ENCODE data around the gene C5orf46. TPM values are rescaled to one million over a fixed set of nuclear protein-coding genes. Genes with fewer than 3 reads are reported as not detected.

The C5orf46 gene
- total RNA-seq, 3 donors from 2014 or later (not counting 1 experiment from before 2014, with no cell fraction given) = not detected

- Mint-ChIP-seq H3K27ac (no peak overlapping the region), H3K9me3 (no peaks in the 10 kb centered on the region), H3K4me1 (no peaks in the 10 kb centered on the region), H3K36me3 (no peaks in the 10 kb centered on the region), H3K27me3 (ENCODE audit: low read depth in 2 of 2) (peaks cover 13 to 34% of the 10 kb centered on the region in 2 donors), H3K4me3 (no peak overlapping the region)
- H3K27me3 ChIP-seq (ENCODE audit: control insufficient read depth, insufficient read depth, low read length) = no peaks in the 10 kb centered on the region
- H3K9me3 ChIP-seq (ENCODE audit: control insufficient read depth, insufficient read depth, low read length) = no peaks in the 10 kb centered on the region
- DNase-seq (no peak), ATAC-seq (no peak)
- H3K4me1 ChIP-seq (ENCODE audit: control insufficient read depth, insufficient read depth, low read length) = no peaks in the 10 kb centered on the region
- TF ChIP-seq CTCF (IDR thresholded peaks at IDR 0.05) = no peak
- no peak overlapping the region for H3K4me3 ChIP-seq (ENCODE audit: low read length)
- no peaks in the 10 kb centered on the region for H3K36me3 ChIP-seq (ENCODE audit: control insufficient read depth, insufficient read depth, low read length)
- intact Hi-C loops (cut with micrococcal nuclease) = no loop called here
- H3K27ac ChIP-seq (ENCODE audit: low read length) = no peak overlapping the region
- 88% methylated on average over 3 of the region's 3 CpGs for WGBS (ENCODE audit: insufficient coverage)
Measured at GRCh38 chr5:147851578-147851977, 54.8 kb downstream of the C5orf46 start.

GRCh38 chr5:147849226-147849625 lies 57.1 kb downstream of the C5orf46 start:
- Mint-ChIP-seq H3K27me3 (ENCODE audit: low read depth in 2 of 2) (peaks cover 15 to 40% of the 10 kb centered on the region in 2 donors), H3K4me3 (no peak overlapping the region), H3K36me3 (no peaks in the 10 kb centered on the region), H3K4me1 (no peaks in the 10 kb centered on the region), H3K27ac (no peak overlapping the region), H3K9me3 (no peaks in the 10 kb centered on the region)
- Histone ChIP-seq H3K4me1 (ENCODE audit: control insufficient read depth, insufficient read depth, low read length) (no peaks in the 10 kb centered on the region), H3K9me3 (ENCODE audit: control insufficient read depth, insufficient read depth, low read length) (no peaks in the 10 kb centered on the region), H3K27ac (ENCODE audit: low read length) (no peak overlapping the region), H3K27me3 (ENCODE audit: control insufficient read depth, insufficient read depth, low read length) (no peaks in the 10 kb centered on the region), H3K4me3 (ENCODE audit: low read length) (no peak overlapping the region), H3K36me3 (ENCODE audit: control insufficient read depth, insufficient read depth, low read length) (no peaks in the 10 kb centered on the region)
- intact Hi-C loops (cut with micrococcal nuclease) = no loop called here
- TF ChIP-seq CTCF (IDR thresholded peaks at IDR 0.05) = no peak
- 82% methylated on average over 2 of the region's 2 CpGs for WGBS (ENCODE audit: insufficient coverage)
- no peak for DNase-seq
- no peak for ATAC-seq

GRCh38 chr5:147845618-147846017 lies 60.7 kb downstream of the C5orf46 start:
- Mint-ChIP-seq H3K36me3 (no peaks in the 10 kb centered on the region), H3K27ac (no peak overlapping the region), H3K4me1 (no peaks in the 10 kb centered on the region), H3K4me3 (no peak overlapping the region), H3K9me3 (no peaks in the 10 kb centered on the region), H3K27me3 (ENCODE audit: low read depth in 2 of 2) (peaks cover 17 to 53% of the 10 kb centered on the region in 2 donors)
- DNase-seq (no peak), ATAC-seq (no peak)
- no peak for TF ChIP-seq CTCF (IDR thresholded peaks at IDR 0.05)
- 94% methylated on average over 4 of the region's 4 CpGs for WGBS (ENCODE audit: insufficient coverage)
- Histone ChIP-seq H3K27ac (ENCODE audit: low read length) (no peak overlapping the region), H3K4me3 (ENCODE audit: low read length) (no peak overlapping the region), H3K27me3 (ENCODE audit: control insufficient read depth, insufficient read depth, low read length) (peaks cover 2% of the 10 kb centered on the region), H3K9me3 (ENCODE audit: control insufficient read depth, insufficient read depth, low read length) (no peaks in the 10 kb centered on the region), H3K36me3 (ENCODE audit: control insufficient read depth, insufficient read depth, low read length) (no peaks in the 10 kb centered on the region), H3K4me1 (ENCODE audit: control insufficient read depth, insufficient read depth, low read length) (no peaks in the 10 kb centered on the region)
- intact Hi-C loops (cut with micrococcal nuclease) = no loop called here

GRCh38 chr5:147844846-147845245 lies 61.5 kb downstream of the C5orf46 start:
- no peak overlapping the region for H3K4me3 ChIP-seq (ENCODE audit: low read length)
- H3K27me3 ChIP-seq (ENCODE audit: control insufficient read depth, insufficient read depth, low read length) = peaks cover 2% of the 10 kb centered on the region
- no peaks in the 10 kb centered on the region for H3K4me1 Mint-ChIP-seq
- H3K27ac Mint-ChIP-seq = no peak overlapping the region
- H3K36me3 Mint-ChIP-seq = no peaks in the 10 kb centered on the region
- no peaks in the 10 kb centered on the region for H3K9me3 Mint-ChIP-seq
- H3K9me3 ChIP-seq (ENCODE audit: control insufficient read depth, insufficient read depth, low read length) = no peaks in the 10 kb centered on the region
- H3K4me1 ChIP-seq (ENCODE audit: control insufficient read depth, insufficient read depth, low read length) = no peaks in the 10 kb centered on the region
- peaks cover 17 to 53% of the 10 kb centered on the region in 2 donors for H3K27me3 Mint-ChIP-seq (ENCODE audit: low read depth in 2 of 2)
- ATAC-seq (no peak), DNase-seq (no peak)
- 76% methylated on average over 2 of the region's 3 CpGs for WGBS (ENCODE audit: insufficient coverage)
- TF ChIP-seq CTCF (IDR thresholded peaks at IDR 0.05) = no peak
- no peak overlapping the region for H3K4me3 Mint-ChIP-seq
- H3K27ac ChIP-seq (ENCODE audit: low read length) = no peak overlapping the region
- H3K36me3 ChIP-seq (ENCODE audit: control insufficient read depth, insufficient read depth, low read length) = no peaks in the 10 kb centered on the region
- intact Hi-C loops (cut with micrococcal nuclease) = no loop called here

Data from natural killer cell (primary cell).